GM18508 (cell line): ENCODE measurements around the gene KRT36.

Experiments
- ATAC-seq: cut with Tn5 transposase; IDR thresholded peaks from one replicate; pipeline ENCODE4 v1.9.1; 2021; ENCODE audit warnings: moderate number of reproducible peaks; ENCODE audit not compliant: insufficient read depth, unreplicated experiment

KRT36 gene

GRCh38 chr17:41522301-41523224 lies 32.9 kb upstream of the KRT36 start:
- no peak for ATAC-seq

DNA sequence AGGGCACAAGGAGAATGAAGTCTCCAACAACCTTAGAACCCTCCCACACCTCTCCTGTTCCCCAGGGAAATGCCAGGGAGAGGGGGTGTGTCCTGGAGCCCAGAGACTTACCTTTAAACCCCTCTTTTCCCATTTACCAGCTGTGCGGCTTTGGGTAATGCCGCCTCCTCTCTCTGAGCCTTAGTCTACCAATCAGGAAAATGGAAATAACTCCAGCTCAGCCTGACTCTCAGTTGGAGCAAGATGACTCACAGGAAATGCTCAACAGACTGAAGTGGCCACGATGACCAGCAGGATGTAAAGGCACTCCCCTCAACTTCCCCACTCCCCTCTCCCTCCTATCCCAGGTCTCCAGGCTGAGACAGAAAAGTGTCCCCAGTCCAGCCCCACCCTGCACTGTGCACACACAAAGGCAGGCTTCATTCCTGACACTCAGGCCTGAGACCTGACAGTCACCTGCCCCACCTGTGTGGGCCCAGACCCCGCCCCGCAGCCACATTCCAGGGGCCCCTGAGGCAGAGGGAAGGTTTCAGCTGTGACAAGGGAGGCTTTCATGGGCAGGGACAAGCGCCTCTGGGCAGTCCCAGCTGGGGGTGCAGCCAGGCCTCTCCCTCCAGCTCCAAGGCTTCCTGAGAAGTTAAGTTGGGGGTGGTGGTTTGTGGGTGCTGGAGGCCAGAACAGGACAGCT lies 32.0 kb upstream of the KRT36 start:
- ATAC-seq, result no peak

DNA sequence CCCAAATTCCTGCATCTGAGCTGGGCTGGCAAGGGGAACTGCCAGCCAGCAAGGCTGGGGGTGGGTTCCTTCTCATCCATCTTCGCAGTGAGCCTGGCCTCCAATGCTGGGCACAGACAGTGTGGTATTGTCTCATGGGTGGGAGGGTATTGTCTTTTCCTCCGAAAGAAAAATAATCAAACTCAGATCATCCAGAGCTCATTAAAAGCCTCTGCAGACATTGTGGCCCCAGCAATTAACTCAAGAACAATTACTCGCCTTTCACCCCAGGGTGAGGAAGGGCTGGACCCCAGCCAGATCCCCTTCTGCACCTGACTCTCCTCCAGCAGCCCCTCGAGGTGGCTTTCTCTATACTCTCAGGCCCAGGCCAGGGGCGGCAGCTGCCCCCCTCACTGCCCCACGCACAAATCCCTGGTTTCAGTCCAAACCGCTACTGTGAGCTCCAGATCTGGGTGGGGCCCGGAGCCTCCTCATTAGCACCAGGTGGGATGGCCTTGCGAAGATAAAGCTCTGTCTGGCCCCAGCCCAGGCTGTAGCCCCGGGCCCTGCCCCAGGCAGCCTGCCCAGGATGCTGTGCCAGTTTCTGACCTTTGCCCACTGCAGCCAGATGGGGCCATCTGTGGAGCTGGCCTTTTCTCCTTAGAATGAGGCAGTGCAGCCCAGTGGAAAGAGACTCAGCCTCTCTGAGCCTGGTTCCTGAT lies 31.3 kb upstream of the KRT36 start:
- ATAC-seq, result no peak

- no peak for ATAC-seq
Measured at GRCh38 chr17:41519501-41520224, 30.0 kb upstream of the KRT36 start.

GRCh38 chr17:41518789-41519449 lies 29.2 kb upstream of the KRT36 start, which contains the start of gene KRT15:
TSS of gene KRT15 (minus strand) at chr17:41518890. CDS start at chr17:41518827, 63 bp downstream.
- no peak for ATAC-seq

- no peak for ATAC-seq
Measured at GRCh38 chr17:41518031-41518430, 28.3 kb upstream of the KRT36 start.

- ATAC-seq, result no peak
Measured at GRCh38 chr17:41516830-41517283, 27.1 kb upstream of the KRT36 start.

DNA sequence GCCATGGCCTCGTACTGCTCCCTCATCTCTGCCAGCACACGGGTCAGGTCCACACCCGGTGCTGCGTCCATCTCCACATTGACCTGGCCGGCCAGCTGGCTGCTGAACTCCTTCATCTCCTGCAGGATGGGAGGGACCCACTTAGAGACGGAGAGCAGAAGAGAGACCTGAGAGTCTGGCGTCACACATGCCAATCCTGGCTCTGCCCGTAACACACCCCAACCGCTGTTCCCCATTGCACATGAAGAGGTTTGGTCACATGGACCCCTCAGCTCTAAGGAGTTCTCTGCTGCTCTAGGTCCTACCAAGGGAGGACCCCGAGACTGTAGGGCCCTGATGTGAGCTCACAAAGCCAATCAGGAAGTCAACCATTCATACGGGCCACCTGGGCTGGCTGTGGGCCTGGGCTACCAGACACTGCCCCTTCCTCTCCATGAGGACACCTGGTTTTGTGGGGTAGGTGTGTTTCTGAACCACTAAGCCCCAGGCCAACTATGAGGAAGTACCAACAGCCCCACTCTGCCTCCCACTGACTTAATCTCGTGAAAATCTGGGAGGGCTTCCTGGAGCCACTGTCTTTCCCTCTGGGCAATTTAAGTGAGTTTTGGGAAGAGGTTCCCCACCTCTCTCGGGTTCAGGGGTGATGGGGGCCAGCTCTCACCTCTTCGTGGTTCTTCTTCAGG lies 26.6 kb upstream of the KRT36 start:
- ATAC-seq, result no peak

DNA sequence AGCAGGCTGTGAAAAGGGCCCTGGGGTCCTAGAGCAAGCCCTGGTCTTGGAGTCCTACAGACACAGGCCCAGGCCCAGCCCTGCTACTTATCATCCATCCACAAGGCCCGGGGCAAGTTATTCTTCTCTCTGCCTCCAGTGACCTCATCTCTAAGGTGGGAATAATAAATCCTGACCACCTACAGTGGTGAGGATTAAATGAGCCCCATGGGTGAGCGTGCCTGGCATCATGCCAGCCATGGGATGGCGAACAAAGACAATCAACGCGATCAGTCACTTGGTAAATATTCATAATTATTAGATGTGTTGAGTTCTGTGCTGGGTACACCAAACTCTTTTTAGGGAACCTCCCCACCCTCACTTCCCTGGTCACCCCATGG lies 23.4 kb upstream of the KRT36 start:
- no peak for ATAC-seq

GRCh38 chr17:41512546-41513167 lies 22.9 kb upstream of the KRT36 start:
- no peak for ATAC-seq

GRCh38 chr17:41511716-41512115 lies 22.0 kb upstream of the KRT36 start:
- ATAC-seq, result no peak

DNA sequence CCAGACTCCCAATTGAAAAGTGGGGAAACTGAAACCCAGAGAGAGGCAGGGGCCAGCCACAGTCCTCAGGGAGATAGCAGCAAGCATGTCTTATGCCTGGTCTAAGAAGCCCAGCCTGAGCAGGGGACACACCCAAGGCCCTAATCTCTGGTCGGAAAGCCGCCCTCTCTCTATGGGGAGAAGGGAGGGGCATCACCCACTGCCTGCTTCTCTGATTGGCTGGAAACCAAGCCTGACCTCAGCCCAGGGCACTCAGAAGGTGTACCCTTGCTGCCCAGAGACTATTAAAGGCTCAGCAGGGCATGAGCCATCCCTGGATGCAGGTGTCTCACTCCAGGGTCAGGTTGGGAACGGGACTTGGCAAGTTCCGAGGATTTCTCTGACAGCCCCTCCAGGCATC lies 21.4 kb upstream of the KRT36 start:
- no peak for ATAC-seq

GRCh38 chr17:41510251-41511065 lies 20.7 kb upstream of the KRT36 start:
- ATAC-seq, result no peak

GRCh38 chr17:41507315-41507880 lies 17.7 kb upstream of the KRT36 start:
- no peak for ATAC-seq

- no peak for ATAC-seq
Measured at GRCh38 chr17:41505809-41506767, 16.4 kb upstream of the KRT36 start.

DNA sequence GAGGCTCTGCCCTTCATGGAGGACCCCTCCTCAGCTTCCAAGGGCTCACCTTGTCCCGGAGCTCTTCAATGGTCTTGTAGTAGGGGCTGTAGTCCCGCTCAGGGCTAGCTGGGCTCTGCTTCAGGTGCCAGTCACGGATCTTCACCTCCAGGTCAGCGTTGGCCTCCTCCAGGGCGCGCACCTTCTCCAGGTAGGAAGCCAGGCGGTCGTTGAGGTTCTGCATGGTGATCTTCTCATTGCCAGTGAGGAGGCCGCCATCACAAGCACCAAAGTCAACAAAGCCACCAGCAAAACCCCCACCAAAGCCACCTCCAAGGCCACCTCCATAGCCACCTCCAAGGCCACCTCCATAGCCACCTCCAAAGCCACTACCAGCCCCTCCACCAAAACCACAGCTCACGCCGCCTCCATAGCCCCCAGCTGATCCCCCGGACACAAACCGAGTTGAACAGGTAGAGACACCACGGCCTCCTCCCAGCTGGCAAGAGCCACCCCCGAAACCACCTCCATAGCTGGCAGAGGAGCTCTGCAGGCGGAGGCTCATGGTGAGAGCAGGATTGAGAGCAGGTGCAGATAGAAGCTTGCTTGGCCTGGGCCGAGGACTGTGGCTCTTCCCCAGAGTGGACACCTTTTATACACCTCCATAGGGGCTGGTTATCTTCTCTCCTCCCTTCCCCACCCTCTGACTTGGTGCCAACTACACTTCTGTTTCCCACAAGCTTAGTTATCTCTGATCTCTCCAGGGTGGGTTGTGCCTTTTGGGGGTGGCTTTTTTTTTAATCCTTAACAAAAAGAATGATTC lies 15.5 kb upstream of the KRT36 start, which contains the start of gene KRT13:
TSS of gene KRT13 (minus strand) at position 606 of the 802 bp plus-strand sequence. CDS start at position 544, 62 bp downstream.
- no peak for ATAC-seq
